Endothelial cell of umbilical vein (primary cell): ENCODE results near the gene MAGI1. TPM values are rescaled to one million over a fixed set of nuclear protein-coding genes. Genes with fewer than 3 reads are reported as not detected.

ENCODE experiments used
- BruUV-seq: library from RNA; stranded (reverse); fragments of 400-500 nt; replicated peaks from 2 replicates; lab custom pipeline; 2021; lab: Mats Ljungman, UMichigan
- CTCF ChIA-PET: fragments of 300-600, 350-600 bp; sonication (Branson Sonifier 250); formaldehyde crosslinking; loops from one replicate; lab custom pipeline; 2021; ENCODE audit warnings: antibody characterized with exemption, inconsistent platforms; lab: Charles Lee
- POLR2A ChIA-PET: fragments of 300-600, 350-600 bp; sonication (Branson Sonifier 250); formaldehyde crosslinking; loops from one replicate; lab custom pipeline; 2021; ENCODE audit warnings: antibody characterized with exemption, inconsistent platforms; lab: Charles Lee
- DNase-seq: peaks from one replicate; pipeline ENCODE4 v3.0.0-alpha.2; 2011; ENCODE audit warnings: low read depth, low spot score
- FAIRE-seq: peaks from 2 replicates; lab custom pipeline; 2011; peaks lifted over from hg19 to GRCh38; lab: Jason Lieb, UNC
- H2AFZ ChIP-seq: 2 replicates; pipeline ENCODE4 v1.6.0; 2012; ENCODE audit warnings: low read depth, low read length, control low read depth, inconsistent platforms
- H3K27ac ChIP-seq: 2 replicates; pipeline ENCODE4 v1.5.1; 2011; ENCODE audit warnings: low read depth, mild to moderate bottlenecking, control low read depth, low read length, moderate library complexity; ENCODE audit not compliant: insufficient read depth
- H3K27me3 ChIP-seq, 2 experiments: 2 replicates each; pipeline versions ENCODE4 v1.6.0 to v1.6.1; 2011; ENCODE audit warnings: low read length in 2 of 2, mixed read lengths in 1 of 2; ENCODE audit not compliant: control insufficient read depth in 2 of 2, insufficient read depth in 2 of 2
- H3K36me3 ChIP-seq, 2 experiments: 2 replicates in 1 of 2; 3 replicates in 1 of 2; pipeline ENCODE4 v1.5.1; 2011; ENCODE audit warnings: low read length in 2 of 2, mild to moderate bottlenecking in 1 of 2, moderate library complexity in 1 of 2; ENCODE audit not compliant: control insufficient read depth in 2 of 2, insufficient read depth in 2 of 2; ENCODE audit errors: extremely low read depth in 1 of 2
- H3K4me1 ChIP-seq: 3 replicates; pipeline ENCODE4 v1.5.1; 2011; ENCODE audit warnings: mild to moderate bottlenecking, low read length; ENCODE audit not compliant: control insufficient read depth, insufficient read depth; ENCODE audit errors: extremely low read depth
- H3K4me2 ChIP-seq: 2 replicates; pipeline ENCODE4 v1.6.1; 2011; ENCODE audit warnings: low read length, control low read depth, mixed read lengths; ENCODE audit not compliant: insufficient read depth
- H3K4me3 ChIP-seq, 3 experiments: fragments of 200-600 bp in 1 of 3; sonication (generic), shearing (Covaris generic) in 1 of 3; replicated peaks in 1 of 3; 2 replicates each; pipeline ENCODE4 v1.5.1; 2011 to 2016; ENCODE audit warnings: control low read depth in 3 of 3, low read length in 3 of 3, mild to moderate bottlenecking in 2 of 3, inconsistent platforms in 1 of 3, low read depth in 1 of 3, moderate library complexity in 1 of 3; ENCODE audit not compliant: insufficient read depth in 1 of 3
- H3K79me2 ChIP-seq: 2 replicates; pipeline ENCODE4 v1.6.0; 2012; ENCODE audit warnings: low read length, inconsistent platforms; ENCODE audit not compliant: control insufficient read depth, insufficient read depth
- H3K9ac ChIP-seq: replicated peaks from 2 replicates; pipeline ENCODE3; 2011; ENCODE audit warnings: low read length, control low read depth; ENCODE audit not compliant: insufficient read depth; ENCODE audit errors: extremely low read depth
- H3K9me1 ChIP-seq: replicated peaks from 3 replicates; pipeline ENCODE4 v1.6.0; 2011; ENCODE audit warnings: mild to moderate bottlenecking, low read length; ENCODE audit not compliant: control insufficient read depth, insufficient read depth; ENCODE audit errors: extremely low read depth
- H3K9me3 ChIP-seq: replicated peaks from 2 replicates; pipeline ENCODE4 v1.5.1; 2012; ENCODE audit warnings: low read length, inconsistent platforms; ENCODE audit not compliant: control insufficient read depth, insufficient read depth
- H4K20me1 ChIP-seq: replicated peaks from 2 replicates; pipeline ENCODE3; 2011; ENCODE audit warnings: mild to moderate bottlenecking, low read length; ENCODE audit not compliant: control insufficient read depth, insufficient read depth; ENCODE audit errors: extremely low read depth
- EZH2 ChIP-seq: IDR thresholded peaks from 2 replicates; pipeline ENCODE4 v1.6.1; 2012; ENCODE audit warnings: borderline replicate concordance, low read depth, mild to moderate bottlenecking, moderate library complexity, low read length, inconsistent platforms; ENCODE audit not compliant: severe bottlenecking
- FOS ChIP-seq: IDR thresholded peaks from 2 replicates; pipeline ENCODE4 v1.6.1; 2011; ENCODE audit warnings: mild to moderate bottlenecking, low read length, moderate library complexity, borderline replicate concordance; ENCODE audit not compliant: insufficient read depth
- GATA2 ChIP-seq: IDR thresholded peaks from 2 replicates; pipeline ENCODE4 v1.7.0; 2011; ENCODE audit warnings: low read depth, mild to moderate bottlenecking, moderate library complexity, mixed read lengths, low read length; ENCODE audit not compliant: insufficient read length, insufficient read depth
- JUN ChIP-seq: IDR thresholded peaks from 2 replicates; pipeline ENCODE4 v1.6.1; 2011; ENCODE audit warnings: borderline replicate concordance, low read depth; ENCODE audit not compliant: insufficient read length, insufficient read depth
- MYC ChIP-seq: IDR thresholded peaks from one replicate; pipeline ENCODE4 v1.6.1; 2011; ENCODE audit warnings: mild to moderate bottlenecking, low read depth, low read length
- POLR2A ChIP-seq: IDR thresholded peaks from 2 replicates; pipeline ENCODE4 v1.6.1; 2012; ENCODE audit warnings: low read depth, mild to moderate bottlenecking, control low read depth, low read length
- POLR2AphosphoS5 ChIP-seq: IDR thresholded peaks from 2 replicates; pipeline ENCODE4 v1.6.1; 2012; ENCODE audit warnings: low read depth, mild to moderate bottlenecking, control low read depth, low read length, moderate library complexity; ENCODE audit not compliant: insufficient read depth
- dilution Hi-C: fragments of 300-500 bp; cut with MboI; formaldehyde crosslinking; loops from one replicate; pipeline ENCODE4 v1.15.0; 2019; ENCODE audit warnings: low sequenced_read_pairs; ENCODE audit not compliant: extremely low pct_ligation_motif_present
- intact Hi-C: fragments of 100-400 bp; cut with micrococcal nuclease; formaldehyde crosslinking; loops from one replicate; pipeline ENCODE4 v1.10.0; 2022
- polyA plus RNA-seq, 4 experiments: library from polyadenylated mRNA; depleted of rRNA in 3 of 4; stranded (reverse) in 3 of 4; unstranded in 1 of 4; fragments of >200 nt; gene quantifications; 2 replicates each; pipeline versions ENCODE4 v1.2.1 to v1.2.3, GENCODE V29; 2011 to 2012; ENCODE audit warnings: missing spikeins in 1 of 4
- total RNA-seq: library from RNA; stranded (reverse); gene quantifications from 2 replicates; pipeline ENCODE4 v1.2.3, GENCODE V29; 2021
- TF ChIP-seq, protein P1 (sequence below): IDR thresholded peaks from 2 replicates; pipeline ENCODE4 v1.6.1; 2011; ENCODE audit not compliant: insufficient read depth, insufficient read length
- TF ChIP-seq, protein P2 (sequence below), 2 donors: IDR thresholded peaks; 1 replicate in 1 of 2; 2 replicates in 1 of 2; pipeline ENCODE4 v1.5.1; 2011; ENCODE audit warnings: low read length in 2 of 2, mild to moderate bottlenecking in 2 of 2, moderate library complexity in 2 of 2, control low read depth in 1 of 2, inconsistent platforms in 1 of 2, low read depth in 1 of 2; ENCODE audit not compliant: insufficient read depth in 1 of 2; ENCODE audit errors: extremely low read depth in 1 of 2

MAGI1 gene
- total and polyA plus RNA-seq, 2 donors (not counting 3 experiments of a cell fraction or from before 2014, with no cell fraction given), result 10.1 to 47.9 TPM

DNA sequence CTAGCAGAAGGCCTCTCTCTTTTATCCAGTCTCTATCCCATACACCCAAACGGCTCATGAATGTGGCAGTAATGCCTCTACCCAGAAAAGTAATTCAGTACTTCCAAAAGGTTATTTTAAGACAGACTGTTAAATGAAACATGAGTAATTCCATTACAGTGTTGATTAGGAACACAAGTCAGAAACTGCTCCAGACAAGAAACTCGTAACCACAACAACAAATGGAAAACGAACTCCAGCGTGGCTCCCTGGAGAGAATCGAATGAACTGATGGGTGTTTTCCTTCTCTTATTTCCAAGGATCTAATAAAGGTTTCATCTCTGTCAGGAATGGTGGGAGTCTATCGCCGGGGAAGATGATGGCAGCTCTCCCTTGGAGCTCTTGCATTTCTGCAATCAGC lies 228.4 kb downstream of the MAGI1 start:
- Histone ChIP-seq H3K27ac (no peak overlapping the region), H4K20me1 (peaks cover 3% of the 10 kb centered on the region), H3K27me3 (no peaks in the 10 kb centered on the region), H3K4me3 (no peak overlapping the region), H3K36me3 (no peaks in the 10 kb centered on the region), H2AFZ (no peak overlapping the region), H3K9me1 (no peaks in the 10 kb centered on the region), H3K4me2 (no peak overlapping the region), H3K9me3 (no peaks in the 10 kb centered on the region), H3K4me1 (no peaks in the 10 kb centered on the region), H3K9ac (no peak overlapping the region), H3K79me2 (no peaks in the 10 kb centered on the region)
- dilution Hi-C loops (no loop called here), intact Hi-C loops (no loop called here)
- BruUV-seq, result no TSS peak
- FAIRE-seq, result no peak
- ChIA-PET CTCF (no interaction called here), POLR2A (no interaction called here)
- TF ChIP-seq GATA2 (no peak), POLR2A (no peak)
- TF ChIP-seq, protein P1, sequence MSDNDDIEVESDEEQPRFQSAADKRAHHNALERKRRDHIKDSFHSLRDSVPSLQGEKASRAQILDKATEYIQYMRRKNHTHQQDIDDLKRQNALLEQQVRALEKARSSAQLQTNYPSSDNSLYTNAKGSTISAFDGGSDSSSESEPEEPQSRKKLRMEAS, result no peak
- no peak for DNase-seq

DNA sequence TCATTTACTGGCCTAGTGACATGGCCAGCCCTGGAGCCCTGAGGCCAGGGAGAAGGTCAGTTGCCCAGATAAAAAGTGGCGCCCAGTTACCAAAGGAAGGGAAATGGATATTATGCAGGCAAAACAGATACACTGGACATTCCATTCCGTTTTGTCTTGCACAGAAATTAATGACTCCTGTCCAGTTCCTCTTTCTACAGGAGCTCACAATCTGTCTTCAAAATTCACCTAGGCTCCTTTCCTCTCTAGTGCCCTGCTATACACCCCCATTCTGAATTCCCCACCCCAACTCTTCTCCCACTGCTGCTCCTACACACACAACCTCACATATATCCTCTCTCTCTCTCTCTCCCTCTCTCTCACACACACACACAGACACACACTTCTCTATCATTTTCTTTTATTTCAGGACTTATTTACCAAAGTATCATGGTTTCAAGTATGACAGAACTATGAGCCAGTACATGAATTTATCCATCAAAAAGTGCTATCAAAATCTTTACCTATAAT lies 229.0 kb downstream of the MAGI1 start:
- H3K27me3 ChIP-seq, result no peaks in the 10 kb centered on the region
- H3K4me3 ChIP-seq, result no peak overlapping the region
- no peak overlapping the region for H3K27ac ChIP-seq
- intact Hi-C loops (loop anchor here (5.0 kb wide), 1 partner anchor 328 kb away; no protein-coding TSS in a partner anchor), dilution Hi-C loops (no loop called here)
- FAIRE-seq (no peak), DNase-seq (no peak)
- TF ChIP-seq FOS (no peak), MYC (no peak), POLR2A (no peak), POLR2AphosphoS5 (no peak), EZH2 (no peak), GATA2 (no peak), JUN (no peak)
- TF ChIP-seq, protein P2, sequence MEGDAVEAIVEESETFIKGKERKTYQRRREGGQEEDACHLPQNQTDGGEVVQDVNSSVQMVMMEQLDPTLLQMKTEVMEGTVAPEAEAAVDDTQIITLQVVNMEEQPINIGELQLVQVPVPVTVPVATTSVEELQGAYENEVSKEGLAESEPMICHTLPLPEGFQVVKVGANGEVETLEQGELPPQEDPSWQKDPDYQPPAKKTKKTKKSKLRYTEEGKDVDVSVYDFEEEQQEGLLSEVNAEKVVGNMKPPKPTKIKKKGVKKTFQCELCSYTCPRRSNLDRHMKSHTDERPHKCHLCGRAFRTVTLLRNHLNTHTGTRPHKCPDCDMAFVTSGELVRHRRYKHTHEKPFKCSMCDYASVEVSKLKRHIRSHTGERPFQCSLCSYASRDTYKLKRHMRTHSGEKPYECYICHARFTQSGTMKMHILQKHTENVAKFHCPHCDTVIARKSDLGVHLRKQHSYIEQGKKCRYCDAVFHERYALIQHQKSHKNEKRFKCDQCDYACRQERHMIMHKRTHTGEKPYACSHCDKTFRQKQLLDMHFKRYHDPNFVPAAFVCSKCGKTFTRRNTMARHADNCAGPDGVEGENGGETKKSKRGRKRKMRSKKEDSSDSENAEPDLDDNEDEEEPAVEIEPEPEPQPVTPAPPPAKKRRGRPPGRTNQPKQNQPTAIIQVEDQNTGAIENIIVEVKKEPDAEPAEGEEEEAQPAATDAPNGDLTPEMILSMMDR (IDR thresholded peaks at IDR 0.05; ENCODE audit: extremely low read depth in 1 of 2, insufficient read depth in 1 of 2, low read depth in 1 of 2, low read length in 2 of 2), result no peak
- TF ChIP-seq, protein P1, result no peak
- H3K9ac ChIP-seq, result no peak overlapping the region
- H3K9me1 ChIP-seq, result no peaks in the 10 kb centered on the region
- H3K36me3 ChIP-seq, result no peaks in the 10 kb centered on the region
- no TSS peak for BruUV-seq
- no peaks in the 10 kb centered on the region for H3K4me1 ChIP-seq
- H3K9me3 ChIP-seq, result no peaks in the 10 kb centered on the region
- no peak overlapping the region for H2AFZ ChIP-seq
- H4K20me1 ChIP-seq, result peaks cover 3% of the 10 kb centered on the region
- H3K4me2 ChIP-seq, result no peak overlapping the region
- CTCF ChIA-PET, result no interaction called here
- POLR2A ChIA-PET, result no interaction called here
- no peaks in the 10 kb centered on the region for H3K79me2 ChIP-seq
